Measurements from ENCODE around the gene TSPO. TPM values are rescaled to one million over a fixed set of nuclear protein-coding genes. Genes with fewer than 3 reads are reported as not detected.

TSPO gene
- total and polyA plus RNA-seq, 2 of the 8 experiments (the other 6 are each of a cell fraction or from before 2014, with no cell fraction given), result 19.9 to 51.5 TPM

DNA sequence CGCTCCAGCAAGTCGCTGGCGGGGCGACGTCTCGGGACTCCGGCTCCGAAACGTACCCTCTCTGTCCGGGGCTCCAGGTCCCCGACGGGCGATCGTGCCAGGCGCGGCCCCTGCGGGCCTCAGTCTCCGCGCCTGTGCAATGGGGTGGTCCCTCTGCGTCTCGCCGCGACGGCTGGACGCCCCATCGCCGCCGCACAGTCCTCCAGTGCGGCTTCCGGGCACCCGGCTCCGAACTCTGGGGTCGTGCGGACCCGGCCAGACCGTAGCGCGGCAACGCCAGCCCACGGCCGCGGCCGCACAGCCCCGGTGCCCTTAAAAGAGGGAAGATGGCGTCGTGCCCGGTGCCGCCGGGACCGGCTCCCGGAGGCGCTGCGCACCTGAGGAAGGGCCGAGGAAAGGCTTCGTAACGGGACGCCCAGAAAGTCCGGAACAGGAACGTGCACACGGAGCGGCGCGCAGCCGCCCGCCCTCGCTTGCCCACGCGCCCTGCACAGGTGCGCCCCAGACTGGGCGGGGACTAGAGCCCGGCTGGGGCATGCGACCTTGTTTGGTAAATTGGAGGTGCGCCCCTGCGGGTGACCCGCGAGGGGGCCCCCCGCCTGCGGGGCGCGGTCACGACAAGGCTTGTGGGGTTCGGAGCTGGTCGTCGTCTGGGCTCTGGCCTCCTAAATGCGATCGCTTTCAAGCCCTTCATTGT lies 40.3 kb upstream of the TSPO start (continued):
- TF ChIP-seq KDM5A (IDR thresholded peaks at IDR 0.05; ENCODE audit: low read length), result no peak
- TF ChIP-seq, protein P1, sequence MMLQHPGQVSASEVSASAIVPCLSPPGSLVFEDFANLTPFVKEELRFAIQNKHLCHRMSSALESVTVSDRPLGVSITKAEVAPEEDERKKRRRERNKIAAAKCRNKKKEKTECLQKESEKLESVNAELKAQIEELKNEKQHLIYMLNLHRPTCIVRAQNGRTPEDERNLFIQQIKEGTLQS (IDR thresholded peaks at IDR 0.05; ENCODE audit: insufficient read depth, low read depth, low read length), result no peak
- TF ChIP-seq PHF8 (conservative IDR thresholded peaks at IDR 0.05; ENCODE audit: low read depth, low read length), result peak; percentile 54; the same call in 1 of the 2 replicates
- TF ChIP-seq, protein P2, sequence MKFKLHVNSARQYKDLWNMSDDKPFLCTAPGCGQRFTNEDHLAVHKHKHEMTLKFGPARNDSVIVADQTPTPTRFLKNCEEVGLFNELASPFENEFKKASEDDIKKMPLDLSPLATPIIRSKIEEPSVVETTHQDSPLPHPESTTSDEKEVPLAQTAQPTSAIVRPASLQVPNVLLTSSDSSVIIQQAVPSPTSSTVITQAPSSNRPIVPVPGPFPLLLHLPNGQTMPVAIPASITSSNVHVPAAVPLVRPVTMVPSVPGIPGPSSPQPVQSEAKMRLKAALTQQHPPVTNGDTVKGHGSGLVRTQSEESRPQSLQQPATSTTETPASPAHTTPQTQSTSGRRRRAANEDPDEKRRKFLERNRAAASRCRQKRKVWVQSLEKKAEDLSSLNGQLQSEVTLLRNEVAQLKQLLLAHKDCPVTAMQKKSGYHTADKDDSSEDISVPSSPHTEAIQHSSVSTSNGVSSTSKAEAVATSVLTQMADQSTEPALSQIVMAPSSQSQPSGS (IDR thresholded peaks at IDR 0.05; ENCODE audit: low read length), result no peak
- TF ChIP-seq TCF12 (IDR thresholded peaks at IDR 0.05; ENCODE audit: low read depth, low read length), result no peak
- TF ChIP-seq SIX5 (IDR thresholded peaks at IDR 0.05; ENCODE audit: low read depth, low read length), result no peak
- TF ChIP-seq KDM4A (IDR thresholded peaks at IDR 0.05; ENCODE audit: low read depth, low read length, severe bottlenecking), result peak; percentile 73
- no peak for TF ChIP-seq RXRA (IDR thresholded peaks at IDR 0.05; ENCODE audit: insufficient read depth, low read depth, low read length)
- 0 out of 2 replicates have a peak, but pooled peaks have one; percentile 48 for TF ChIP-seq BACH1 (IDR thresholded peaks at IDR 0.05; ENCODE audit: low read length)
- TF ChIP-seq, protein P3, sequence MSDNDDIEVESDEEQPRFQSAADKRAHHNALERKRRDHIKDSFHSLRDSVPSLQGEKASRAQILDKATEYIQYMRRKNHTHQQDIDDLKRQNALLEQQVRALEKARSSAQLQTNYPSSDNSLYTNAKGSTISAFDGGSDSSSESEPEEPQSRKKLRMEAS (IDR thresholded peaks at IDR 0.05), result peak; percentile 63
- no peak for TF ChIP-seq CBX5 (IDR thresholded peaks at IDR 0.05; ENCODE audit: low read depth, low read length)
- peak; percentile 24; the same call in 1 of the 2 replicates for TF ChIP-seq RBBP5 (IDR thresholded peaks at IDR 0.05; ENCODE audit: borderline replicate concordance, low read depth, low read length)
- no peak; the same call in 1 of the 2 replicates for TF ChIP-seq NRF1 (IDR thresholded peaks at IDR 0.05; ENCODE audit: low read depth, low read length)
- TF ChIP-seq SAP30 (IDR thresholded peaks at IDR 0.05; ENCODE audit: insufficient read depth, insufficient replicate concordance, low read length), result no peak
- peak; percentile 52 for TF ChIP-seq ASH2L (IDR thresholded peaks at IDR 0.05; ENCODE audit: low read length)
- TF ChIP-seq CBX8 (IDR thresholded peaks at IDR 0.05; ENCODE audit: borderline replicate concordance, low read depth, low read length), result no peak
- no peak for TF ChIP-seq SIRT6 (IDR thresholded peaks at IDR 0.05; ENCODE audit: low read length)
- TF ChIP-seq, protein P4, sequence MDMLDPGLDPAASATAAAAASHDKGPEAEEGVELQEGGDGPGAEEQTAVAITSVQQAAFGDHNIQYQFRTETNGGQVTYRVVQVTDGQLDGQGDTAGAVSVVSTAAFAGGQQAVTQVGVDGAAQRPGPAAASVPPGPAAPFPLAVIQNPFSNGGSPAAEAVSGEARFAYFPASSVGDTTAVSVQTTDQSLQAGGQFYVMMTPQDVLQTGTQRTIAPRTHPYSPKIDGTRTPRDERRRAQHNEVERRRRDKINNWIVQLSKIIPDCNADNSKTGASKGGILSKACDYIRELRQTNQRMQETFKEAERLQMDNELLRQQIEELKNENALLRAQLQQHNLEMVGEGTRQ (IDR thresholded peaks at IDR 0.05; ENCODE audit: low read length), result no peak
- TF ChIP-seq SIN3A (conservative IDR thresholded peaks at IDR 0.05 in 1 of 2, IDR thresholded peaks at IDR 0.05 in 1 of 2; ENCODE audit: low read depth in 1 of 2, low read length in 2 of 2), result 0 out of 4 replicates have a peak, but pooled peaks of 1 of the 2 experiments have one; percentile 55
- no peak for TF ChIP-seq ZNF274 (IDR thresholded peaks at IDR 0.05; ENCODE audit: borderline replicate concordance, extremely low read depth, low read length)

Measured in H1 (cell line).